Measurements from ENCODE around the gene LHX4. TPM values are rescaled to one million over a fixed set of nuclear protein-coding genes. Genes with fewer than 3 reads are reported as not detected.

Gene LHX4
- total RNA-seq, 1 donor from 2014 or later, result not detected

DNA sequence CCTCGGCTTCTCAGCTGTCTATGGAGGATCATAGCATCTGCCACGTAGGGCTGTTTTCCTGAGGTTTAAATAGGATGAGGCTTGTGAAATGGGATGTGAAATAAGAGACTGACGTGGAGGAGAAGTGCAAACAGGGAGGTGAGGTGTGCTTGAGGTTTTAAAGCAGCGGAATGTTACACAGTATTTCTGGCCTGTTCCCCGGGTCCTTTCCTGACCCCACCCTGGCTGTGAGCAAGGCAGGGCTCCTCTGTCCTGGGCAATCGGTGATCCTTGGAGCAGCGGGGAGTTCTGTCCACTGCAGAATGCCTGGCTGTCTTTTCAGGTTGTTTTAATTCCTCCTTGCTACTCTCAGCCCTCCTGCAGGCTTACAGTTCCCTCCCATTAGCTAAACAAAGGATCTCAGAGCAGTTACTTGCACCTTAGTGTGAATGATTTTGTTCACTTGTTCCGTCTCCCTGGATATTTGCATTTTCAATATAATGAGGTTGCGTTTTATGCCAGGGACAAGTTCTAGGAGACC lies 38.6 kb downstream of the LHX4 start:
- intact Hi-C loops (cut with micrococcal nuclease), result no loop called here

DNA sequence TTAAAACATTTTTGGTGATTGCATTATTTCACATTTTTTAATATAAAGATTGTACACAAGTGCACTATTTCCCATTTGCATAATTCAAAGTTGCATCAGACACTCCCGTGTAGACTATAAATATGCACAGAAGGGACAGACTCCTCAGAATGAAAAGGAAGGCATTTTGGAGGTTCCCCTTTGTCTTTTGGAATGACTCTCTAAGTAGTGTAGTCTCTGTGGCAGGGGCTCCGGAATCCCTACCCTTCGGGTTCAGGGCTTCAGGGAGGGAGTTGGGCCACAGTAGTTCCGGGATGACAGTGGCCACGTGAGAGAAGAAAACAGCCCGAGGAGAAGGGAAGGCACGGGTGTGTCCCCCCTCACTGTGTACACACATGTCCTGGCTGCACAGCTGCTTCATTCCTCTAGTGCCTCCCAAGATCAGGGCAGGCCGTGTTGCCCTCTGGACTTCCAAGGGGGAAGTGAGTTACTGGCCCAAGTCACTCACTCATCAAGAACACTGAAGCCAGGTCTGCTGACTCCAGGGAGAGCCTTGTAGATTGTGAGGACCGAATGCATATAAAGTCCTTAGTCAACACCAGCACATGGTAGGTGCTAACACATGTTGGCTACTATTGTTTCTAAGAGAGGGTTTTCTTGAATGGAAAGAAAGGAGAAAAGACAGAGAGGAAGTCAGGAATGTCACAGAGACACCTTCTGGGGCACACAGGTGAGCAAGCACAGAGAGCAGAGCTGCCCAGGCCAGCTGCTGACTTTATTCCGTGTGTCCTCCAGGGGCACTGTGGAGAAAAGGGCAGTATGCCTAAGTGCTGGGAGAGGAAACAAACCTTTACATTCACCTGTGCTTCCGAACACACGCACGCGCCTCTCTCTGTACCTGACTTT lies 39.8 kb downstream of the LHX4 start:
- intact Hi-C loops (cut with micrococcal nuclease), result no loop called here

DNA sequence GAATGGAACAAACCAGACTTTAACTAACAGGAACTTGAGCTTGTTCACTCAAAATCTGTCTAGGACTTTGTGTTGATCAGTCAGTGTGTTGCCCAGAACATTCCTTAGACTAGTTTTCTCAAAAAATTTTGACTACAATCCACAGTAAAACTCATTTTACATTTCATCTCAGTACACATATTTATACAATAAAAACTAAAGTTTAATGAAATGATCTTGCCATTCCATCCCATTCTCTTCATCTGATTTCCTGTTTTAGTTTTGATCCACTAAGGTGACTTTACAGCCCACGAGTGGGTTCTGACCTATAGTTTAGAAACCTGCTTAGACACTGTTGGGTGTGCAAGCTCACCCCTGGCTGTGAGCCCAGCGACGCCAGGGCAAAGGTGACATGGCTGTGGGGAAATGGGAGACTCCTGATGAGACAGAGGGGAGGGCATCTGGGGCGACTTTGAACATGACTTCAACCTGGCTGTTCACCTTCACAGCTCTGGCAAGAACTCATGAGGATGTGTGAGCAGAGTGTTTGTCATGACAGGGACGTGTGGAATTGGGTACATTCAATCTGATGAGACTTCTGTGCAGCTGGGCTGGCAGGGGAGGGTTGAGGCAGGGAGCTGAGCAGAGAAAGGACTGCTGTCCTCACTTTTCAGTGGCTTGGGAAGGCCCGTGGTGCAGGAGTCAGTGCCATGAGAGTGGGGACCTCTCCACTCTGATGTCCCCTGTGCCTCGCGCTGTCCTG lies 40.6 kb downstream of the LHX4 start:
- intact Hi-C loops (cut with micrococcal nuclease), result no loop called here

DNA sequence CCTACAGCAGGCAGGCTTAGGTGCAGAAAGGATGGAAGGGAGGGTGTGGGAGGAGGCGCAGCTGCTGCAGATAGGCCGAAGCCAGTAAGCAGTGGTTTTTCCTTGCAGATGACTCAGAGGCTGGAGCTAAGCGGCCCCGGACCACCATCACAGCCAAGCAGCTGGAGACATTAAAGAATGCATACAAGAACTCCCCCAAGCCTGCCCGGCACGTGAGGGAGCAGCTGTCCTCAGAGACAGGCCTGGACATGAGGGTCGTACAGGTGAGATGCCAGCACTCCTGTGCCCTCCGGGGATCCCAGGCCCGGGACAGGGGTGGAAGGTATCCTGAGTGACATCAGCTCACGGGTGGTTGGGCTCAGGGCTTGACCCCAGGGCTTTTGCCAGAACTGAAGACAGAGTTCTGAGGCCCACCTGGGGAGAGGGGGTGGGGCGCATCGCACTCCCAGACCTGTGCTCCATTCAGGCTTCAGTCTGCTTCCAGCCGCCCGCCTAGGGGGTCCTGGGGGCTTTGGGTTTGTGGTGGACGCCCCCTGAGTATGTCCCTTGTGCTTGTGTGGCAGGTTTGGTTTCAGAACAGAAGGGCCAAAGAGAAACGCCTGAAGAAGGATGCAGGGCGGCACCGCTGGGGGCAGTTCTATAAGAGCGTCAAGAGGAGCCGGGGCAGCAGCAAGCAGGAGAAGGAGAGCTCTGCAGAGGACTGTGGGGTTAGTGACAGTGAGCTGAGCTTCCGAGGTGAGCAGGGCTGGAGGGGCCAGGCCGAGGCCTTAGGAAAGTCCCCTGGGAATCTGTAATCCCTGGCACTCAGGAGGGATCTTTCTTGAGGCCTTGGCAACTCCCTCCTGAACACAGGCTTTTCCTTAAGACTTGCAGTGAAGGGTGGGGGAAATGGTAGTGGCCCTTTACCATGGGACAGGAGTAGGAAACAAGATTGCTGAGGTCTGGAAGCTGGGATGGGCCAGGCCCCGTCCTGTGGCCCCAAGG lies 41.5 kb downstream of the LHX4 start:
- intact Hi-C loops (cut with micrococcal nuclease), result no loop called here

DNA sequence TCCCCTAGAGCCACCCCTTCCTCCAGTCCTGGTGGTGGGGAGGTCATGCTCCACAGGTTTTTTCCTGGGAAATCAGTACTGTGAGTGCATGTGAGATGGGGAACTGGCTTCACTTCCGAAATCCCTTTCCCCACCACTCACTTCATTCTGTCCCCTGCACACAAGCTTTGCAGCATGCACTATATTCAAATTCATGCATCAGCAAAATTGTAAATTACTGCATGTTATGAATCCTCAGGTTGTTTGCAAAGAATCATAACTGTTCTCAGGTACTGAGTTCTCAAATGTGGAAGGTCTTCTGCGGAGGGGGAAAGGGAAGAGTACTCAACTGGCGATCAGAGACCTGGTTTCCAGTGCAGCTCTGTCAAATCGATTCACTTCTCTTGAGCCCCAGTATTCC lies 42.3 kb downstream of the LHX4 start:
- intact Hi-C loops (cut with micrococcal nuclease), result no loop called here

DNA sequence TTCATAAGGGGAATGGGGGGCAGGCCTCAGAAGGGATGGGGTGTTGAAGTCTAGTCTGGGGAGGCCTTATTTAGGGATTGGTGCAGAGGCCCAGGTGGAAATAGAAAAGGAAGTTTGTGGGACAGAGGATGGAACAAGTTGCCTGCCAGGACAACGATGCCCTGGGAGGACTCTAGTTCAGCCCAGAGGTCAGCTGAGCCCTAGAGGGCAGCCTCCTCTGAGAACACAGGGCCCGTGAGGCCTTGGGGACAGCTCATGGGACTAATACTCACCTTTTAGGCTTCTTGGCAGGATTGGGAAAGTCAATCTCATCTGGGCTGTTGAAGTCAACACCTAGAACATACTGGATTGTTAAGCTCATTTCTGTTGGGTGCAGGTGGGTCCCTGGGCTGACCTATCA lies 43.0 kb downstream of the LHX4 start:
- intact Hi-C loops (cut with micrococcal nuclease), result no loop called here

DNA sequence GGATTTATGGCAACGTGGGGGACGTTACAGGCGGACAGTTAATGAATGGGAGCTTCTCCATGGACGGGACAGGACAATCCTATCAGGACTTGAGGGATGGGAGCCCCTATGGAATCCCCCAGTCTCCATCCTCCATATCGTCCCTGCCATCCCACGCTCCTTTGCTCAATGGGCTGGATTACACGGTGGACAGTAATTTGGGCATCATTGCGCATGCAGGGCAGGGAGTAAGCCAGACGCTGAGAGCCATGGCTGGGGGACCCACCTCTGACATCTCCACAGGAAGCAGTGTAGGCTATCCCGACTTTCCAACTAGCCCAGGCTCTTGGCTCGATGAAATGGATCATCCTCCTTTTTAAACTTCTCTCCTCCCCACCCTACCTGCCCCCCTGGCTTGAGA lies 44.2 kb downstream of the LHX4 start:
- intact Hi-C loops (cut with micrococcal nuclease), result no loop called here

DNA sequence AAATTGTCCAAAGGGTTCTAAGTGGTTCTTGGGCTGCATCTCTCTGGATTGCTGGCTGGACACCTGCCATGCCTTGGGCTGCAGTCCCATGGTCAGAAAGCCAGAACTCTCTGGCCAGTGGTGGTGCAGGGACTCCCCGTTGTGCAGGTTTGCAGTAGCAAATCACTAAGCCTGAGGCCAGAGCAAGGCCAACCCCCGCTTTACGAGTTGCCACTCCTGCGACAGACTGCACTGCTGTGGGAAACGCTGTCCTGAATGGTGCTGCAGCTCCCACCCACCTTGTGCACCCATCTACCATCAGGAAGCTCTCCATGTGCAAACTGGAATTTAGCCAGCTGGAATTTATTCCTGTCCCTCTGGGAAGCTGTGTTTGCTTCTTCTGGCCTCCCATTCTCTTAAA lies 45.7 kb downstream of the LHX4 start:
- intact Hi-C loops (cut with micrococcal nuclease), result no loop called here

DNA sequence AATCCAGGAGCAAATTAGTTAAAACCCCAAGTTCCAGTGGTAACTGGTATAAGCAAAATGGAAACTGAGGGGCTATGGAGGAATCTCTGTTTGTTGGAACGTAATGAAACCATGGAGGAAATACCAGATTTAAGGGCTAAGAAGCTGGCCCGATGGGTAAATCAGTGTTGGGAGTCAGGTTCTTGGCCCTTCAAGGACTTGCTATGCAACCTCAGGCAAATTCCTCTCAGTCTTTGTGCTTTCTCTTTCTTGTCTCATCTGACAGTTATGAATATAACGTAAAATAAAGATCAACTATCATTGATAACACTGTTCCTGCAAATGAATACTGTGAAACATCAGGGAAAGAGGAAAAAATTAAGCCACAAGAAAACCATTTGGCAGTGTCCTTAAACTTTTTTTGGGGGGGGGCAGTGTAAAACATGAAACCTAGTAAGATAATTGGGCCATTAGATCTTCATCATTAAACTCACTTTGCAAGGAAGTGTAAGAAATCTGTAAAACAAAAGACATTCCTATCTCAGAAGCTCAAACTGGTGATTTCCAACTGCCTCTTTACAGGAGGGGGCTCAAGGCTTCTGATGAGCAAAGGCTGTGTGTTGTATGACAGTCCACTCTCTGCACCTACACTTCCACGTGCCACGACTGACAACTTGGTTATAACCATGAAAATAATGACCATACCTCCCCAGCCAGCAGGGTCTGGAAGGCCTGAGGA lies 47.6 kb downstream of the LHX4 start:
- intact Hi-C loops (cut with micrococcal nuclease), result no loop called here

DNA sequence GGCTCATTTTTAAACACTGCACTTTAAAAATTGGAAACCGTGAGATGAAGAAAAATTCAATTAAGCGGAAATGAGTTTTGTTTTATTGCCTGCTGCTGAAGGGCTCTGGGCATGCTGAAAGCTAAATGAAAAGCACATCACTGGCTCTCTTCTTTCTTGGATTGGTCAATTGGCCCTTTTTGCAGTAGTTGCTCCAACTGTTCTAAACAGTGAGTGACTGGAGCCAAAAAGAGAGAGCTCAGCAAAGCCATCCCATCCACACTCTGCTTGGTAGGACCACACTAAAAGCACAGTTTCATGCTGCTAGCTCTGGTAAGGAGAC lies 48.1 kb downstream of the LHX4 start:
- intact Hi-C loops (cut with micrococcal nuclease), result no loop called here

DNA sequence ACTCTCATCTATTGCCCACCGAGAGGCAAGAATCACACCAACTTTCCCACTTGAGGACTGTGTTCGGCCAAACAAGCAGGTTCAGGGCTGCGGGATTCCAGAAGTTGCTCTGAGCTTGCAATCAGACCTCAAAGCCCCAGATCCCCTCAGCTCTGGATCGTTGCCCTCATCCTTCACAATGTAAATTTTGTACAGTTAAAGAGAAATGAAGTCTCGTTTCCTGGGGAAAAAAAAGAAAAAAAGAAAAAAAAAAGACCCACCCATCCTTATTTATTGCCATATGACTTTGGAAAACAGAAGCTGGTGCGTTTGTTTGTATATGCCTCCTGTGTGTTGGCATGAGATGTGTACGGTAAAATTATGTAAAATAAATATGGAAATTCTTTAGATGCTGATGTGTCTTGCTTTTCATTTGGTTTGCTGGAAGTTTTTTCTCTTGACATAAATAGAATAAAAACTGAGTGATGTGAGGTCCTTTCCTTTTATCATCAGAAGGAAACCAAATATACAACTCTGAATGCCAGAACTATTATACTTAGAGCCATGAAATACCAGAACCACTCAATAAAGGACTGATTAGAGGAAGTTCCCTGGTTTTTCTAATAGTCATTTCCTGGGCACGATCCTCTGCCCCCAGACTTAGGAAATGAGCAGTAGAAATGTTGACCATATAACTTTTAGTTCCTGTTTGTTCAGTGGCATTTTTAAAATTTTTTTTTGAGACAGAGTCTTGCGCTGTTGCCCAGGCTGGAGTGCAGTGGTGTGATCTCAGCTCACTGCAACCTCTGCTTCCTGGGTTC lies 48.7 kb downstream of the LHX4 start:
- intact Hi-C loops (cut with micrococcal nuclease), result no loop called here

DNA sequence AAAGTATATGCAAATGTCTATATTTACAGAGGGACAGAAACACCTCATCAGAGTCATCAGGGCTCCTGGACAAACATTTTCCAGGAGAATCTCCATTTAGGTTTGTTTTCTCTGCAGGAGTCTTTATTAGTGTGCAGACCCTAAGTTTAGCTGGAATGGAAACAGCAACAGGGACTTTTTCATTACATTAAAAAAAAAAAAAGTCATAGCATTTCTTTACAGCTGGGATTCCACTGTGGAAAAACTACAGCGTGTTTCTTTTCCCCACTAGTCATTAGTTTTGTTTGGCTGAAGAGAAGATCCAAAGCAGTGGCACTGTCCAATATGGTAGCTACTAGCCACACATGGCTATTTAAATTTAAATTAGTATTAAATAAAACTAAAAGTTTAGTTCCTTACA lies 49.6 kb downstream of the LHX4 start:
- intact Hi-C loops (cut with micrococcal nuclease), result no loop called here

DNA sequence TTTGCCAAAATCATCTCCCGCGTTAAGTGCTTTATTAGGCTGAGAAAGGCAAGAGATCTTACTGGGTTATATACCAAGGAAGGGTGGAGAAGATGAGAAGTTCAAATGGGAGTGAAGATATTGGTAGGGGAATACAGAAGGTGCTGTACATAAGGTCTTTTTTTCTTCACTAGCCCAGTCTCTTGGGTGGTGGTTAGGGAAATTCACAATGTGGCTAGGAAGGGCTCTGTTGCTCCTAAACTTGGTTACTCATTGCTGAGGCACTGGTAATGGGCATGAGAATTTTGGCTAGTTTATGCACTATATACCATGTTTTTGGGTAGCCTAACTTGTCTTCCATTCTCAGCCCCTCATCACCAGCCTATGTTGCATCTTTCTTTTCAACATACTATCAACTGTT lies 50.6 kb downstream of the LHX4 start:
- intact Hi-C loops (cut with micrococcal nuclease), result no loop called here

DNA sequence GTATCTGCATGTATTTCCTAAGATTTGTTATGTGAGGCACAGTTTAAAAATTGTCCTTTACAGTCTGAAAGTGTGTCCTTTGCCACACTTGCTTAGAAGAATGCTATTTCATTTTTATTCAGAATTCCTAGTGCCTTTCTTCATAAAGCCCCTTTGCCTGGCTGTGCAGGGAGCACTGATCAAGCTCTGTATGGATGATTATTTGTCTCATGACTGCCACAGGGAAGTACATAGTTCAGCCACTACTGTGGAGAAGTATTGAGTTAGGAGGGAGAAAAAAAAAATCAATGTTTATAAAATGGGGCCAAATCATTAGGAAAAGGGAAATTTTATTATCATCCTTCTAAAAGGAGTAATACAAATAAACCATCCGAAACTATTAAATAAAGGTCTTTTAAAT lies 51.4 kb downstream of the LHX4 start:
- intact Hi-C loops (cut with micrococcal nuclease), result no loop called here

DNA sequence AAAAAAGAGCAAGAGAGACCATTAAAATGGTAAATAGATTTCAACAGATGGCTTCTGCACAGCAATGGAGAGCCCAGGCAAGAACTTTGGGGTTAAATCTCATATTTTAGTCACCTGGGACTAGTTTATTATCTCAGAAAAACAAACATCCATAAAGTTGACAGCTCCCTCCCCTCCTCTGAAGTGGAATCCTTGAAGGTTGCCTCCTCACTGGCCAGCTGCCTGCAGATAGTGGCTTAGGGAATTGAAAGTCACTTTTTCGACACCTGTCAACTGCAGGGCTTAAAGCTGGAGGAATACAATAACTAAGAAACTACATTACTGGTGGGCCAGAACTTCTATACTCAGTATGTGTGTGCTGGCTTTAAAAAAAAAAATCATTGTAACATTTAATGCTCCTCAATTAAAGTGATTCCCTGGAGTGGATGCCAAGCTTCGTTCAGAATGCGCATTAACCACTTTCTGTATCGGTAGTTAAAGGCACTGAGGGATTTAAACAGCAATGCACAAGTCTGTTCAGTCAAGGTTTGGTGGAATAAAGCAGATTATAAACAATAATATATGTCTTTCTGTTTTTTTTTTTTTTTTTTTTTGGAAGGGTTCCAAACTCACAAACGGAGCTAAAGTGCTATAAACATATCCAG lies 52.5 kb downstream of the LHX4 start:
- intact Hi-C loops (cut with micrococcal nuclease), result no loop called here

DNA sequence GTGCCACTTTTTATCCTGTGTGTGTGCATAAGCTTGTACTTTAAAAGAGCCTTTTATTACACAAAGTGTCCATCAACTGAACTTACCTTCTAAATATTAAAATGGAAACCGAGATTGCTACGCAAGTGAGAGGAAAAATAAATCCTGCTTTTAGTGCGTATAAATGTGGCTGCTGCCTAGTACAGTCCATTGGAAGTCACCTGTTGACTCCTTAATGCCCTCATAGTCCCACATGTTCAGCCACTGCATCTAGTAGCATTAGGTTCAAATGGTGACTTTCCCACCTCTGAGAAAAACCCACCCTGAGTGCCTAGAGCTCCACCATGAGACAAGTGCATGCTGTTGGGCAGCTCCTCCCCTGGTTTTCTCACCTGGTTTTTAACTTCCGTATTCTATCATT lies 53.0 kb downstream of the LHX4 start:
- intact Hi-C loops (cut with micrococcal nuclease), result no loop called here

DNA sequence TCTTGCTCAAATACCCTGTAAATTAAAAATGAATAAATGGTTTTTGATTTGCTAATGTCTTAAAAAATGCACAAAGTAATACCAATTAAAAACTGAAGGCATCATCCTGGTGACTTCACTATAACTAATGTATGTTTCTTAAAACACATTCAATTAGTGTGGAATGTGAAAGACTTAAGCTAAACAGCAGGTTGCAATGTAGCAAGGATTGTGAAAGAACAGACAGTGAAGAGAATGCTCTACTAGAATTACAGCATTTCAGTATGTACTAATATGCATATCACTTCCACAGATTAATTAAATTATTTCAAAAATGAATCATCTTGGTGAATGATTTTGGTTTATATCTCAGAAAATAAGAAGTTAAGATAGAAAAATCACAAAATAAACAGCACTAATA lies 56.4 kb downstream of the LHX4 start:
- intact Hi-C loops (cut with micrococcal nuclease), result no loop called here

DNA sequence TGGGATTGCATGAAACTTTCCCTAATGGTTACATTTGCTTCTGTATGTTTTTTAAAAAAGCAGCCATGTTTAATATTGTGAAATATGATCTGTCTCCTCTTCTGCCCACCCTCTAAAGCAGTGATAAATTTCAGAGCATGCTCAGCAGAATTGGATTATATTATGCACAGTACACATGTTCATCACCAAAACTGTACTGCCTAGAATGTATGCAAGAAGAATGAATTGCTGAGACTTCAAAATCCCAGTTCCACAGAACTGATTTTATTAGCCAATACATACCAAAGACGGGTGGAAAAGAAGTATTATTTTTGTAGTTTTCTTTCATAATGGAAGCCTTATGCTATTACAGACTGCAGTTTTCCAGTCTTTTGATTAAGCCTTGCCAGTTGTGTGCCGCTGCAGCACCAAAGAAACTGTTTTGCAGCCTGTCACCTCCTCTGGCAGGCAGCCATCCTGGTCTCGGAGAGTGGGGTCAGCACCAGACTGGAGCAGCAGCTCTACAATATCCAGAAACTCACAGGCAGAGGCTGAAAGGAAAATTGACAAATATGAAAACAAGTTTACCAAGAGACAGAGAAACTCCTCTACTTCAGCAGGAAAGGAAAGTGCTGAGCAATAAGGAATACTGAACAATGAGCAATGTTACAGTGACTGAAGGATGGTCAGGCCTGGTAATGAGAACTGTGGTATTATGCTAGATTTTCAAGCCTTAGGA lies 58.1 kb downstream of the LHX4 start:
- intact Hi-C loops (cut with micrococcal nuclease), result no loop called here

DNA sequence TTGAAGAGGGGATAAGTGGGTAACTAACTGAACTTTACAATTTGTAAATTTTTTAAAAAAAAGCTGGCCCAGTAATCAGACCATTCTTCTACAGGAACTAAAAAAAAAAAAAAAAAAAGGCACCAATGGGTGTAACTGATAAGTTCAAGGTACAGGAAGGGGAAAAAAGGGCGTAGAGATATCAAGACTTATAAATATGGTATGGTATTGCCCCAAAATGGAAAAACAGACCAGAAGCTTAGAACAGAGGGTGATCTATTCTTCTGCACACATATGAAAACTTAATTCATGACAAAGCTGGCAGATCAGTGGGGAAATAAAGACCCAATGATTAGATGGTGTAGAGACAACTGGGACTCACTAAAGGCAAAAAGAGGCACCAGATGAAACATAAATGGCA lies 58.9 kb downstream of the LHX4 start:
- intact Hi-C loops (cut with micrococcal nuclease), result no loop called here

Measured in T-helper 2 cell treated with Interferon-gamma antibody and Interleukin-4, amounts not matched to agents 100 ng/mL and 5 ng/mL, for 36 hours (primary cell).